ENCODE measurements around the gene SLCO1C1.
"Not testable (repeated sequence)": the region's sequence is repeated elsewhere in the genome, so short reads cannot be mapped to it uniquely, and the experiment has no call there.

The SLCO1C1 gene

GRCh38 chr12:20722142-20722541, 27.0 kb downstream of the SLCO1C1 start:
- no peak for TF ChIP-seq CTCF (conservative IDR thresholded peaks at IDR 0.05; ENCODE audit: low read depth, low read length)
- DNase-seq (ENCODE audit: low read depth): no peak
- no peak overlapping the region for H3K4me3 ChIP-seq (ENCODE audit: low read depth, low read length)

GRCh38 chr12:20731274-20731673, 36.1 kb downstream of the SLCO1C1 start:
- H3K4me3 ChIP-seq (ENCODE audit: low read depth, low read length): no peak overlapping the region
- no peak for DNase-seq (ENCODE audit: low read depth)
- TF ChIP-seq CTCF (conservative IDR thresholded peaks at IDR 0.05; ENCODE audit: low read depth, low read length): no peak

- no peak for DNase-seq (ENCODE audit: low read depth)
- TF ChIP-seq CTCF (conservative IDR thresholded peaks at IDR 0.05; ENCODE audit: low read depth, low read length): no peak
Observed at GRCh38 chr12:20740972-20741371, 45.8 kb downstream of the SLCO1C1 start.

GRCh38 chr12:20748198-20748597, 53.1 kb downstream of the SLCO1C1 start:
- TF ChIP-seq CTCF (conservative IDR thresholded peaks at IDR 0.05; ENCODE audit: low read depth, low read length): no peak
- H3K4me3 ChIP-seq (ENCODE audit: low read depth, low read length): no peak overlapping the region
- DNase-seq (ENCODE audit: low read depth): no peak

More at GRCh38 chr12:20740972-20741371, 45.8 kb downstream of the SLCO1C1 start:
- no peak overlapping the region for H3K4me3 ChIP-seq (ENCODE audit: low read depth, low read length)

GRCh38 chr12:20751046-20751445, 55.9 kb downstream of the SLCO1C1 start:
- no peak for TF ChIP-seq CTCF (conservative IDR thresholded peaks at IDR 0.05; ENCODE audit: low read depth, low read length)
- DNase-seq (ENCODE audit: low read depth): no peak
- no peak overlapping the region for H3K4me3 ChIP-seq (ENCODE audit: low read depth, low read length)

GRCh38 chr12:20777420-20777819, 82.3 kb downstream of the SLCO1C1 start:
- H3K4me3 ChIP-seq (ENCODE audit: low read depth, low read length): no peak overlapping the region
- TF ChIP-seq CTCF (conservative IDR thresholded peaks at IDR 0.05; ENCODE audit: low read depth, low read length): no peak
- DNase-seq (ENCODE audit: low read depth): no peak

- no peak for TF ChIP-seq CTCF (conservative IDR thresholded peaks at IDR 0.05; ENCODE audit: low read depth, low read length)
- no peak overlapping the region for H3K4me3 ChIP-seq (ENCODE audit: low read depth, low read length)
- DNase-seq (ENCODE audit: low read depth): no peak
Observed at GRCh38 chr12:20778969-20779368, 83.8 kb downstream of the SLCO1C1 start.

GRCh38 chr12:20779971-20780370, 84.8 kb downstream of the SLCO1C1 start:
- not testable (repeated sequence) for DNase-seq (ENCODE audit: low read depth); H3K4me3 ChIP-seq (ENCODE audit: low read depth, low read length)

- not testable (repeated sequence) for DNase-seq (ENCODE audit: low read depth); H3K4me3 ChIP-seq (ENCODE audit: low read depth, low read length)
Observed at GRCh38 chr12:20783796-20784357, 88.7 kb downstream of the SLCO1C1 start.
